GM19035 (cell line): Measurements from ENCODE around the gene FHIT.

Experiments used
- ATAC-seq: cut with Tn5 transposase; IDR thresholded peaks from one replicate; pipeline ENCODE4 v1.9.1; 2021; ENCODE audit not compliant: unreplicated experiment

The FHIT gene

DNA sequence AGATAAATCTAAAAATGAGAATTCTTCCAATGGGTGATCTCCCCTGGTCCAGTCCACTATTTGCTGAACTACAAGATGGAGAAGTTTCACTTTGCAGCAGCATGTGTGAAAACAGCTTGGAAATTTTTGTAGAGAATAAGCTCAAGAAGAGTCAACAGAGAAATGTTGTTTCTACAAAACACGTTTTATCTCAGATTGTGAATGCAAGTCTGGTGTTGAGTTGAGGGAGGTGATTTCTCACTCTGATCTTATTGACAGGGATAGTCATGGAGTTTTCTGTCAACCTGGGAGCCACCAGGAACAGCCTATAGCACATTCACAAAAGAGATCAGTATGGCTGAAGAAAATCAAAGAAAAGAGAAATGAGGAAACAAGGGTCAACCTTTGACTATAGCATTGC is 1220.3 kb downstream of the FHIT start:
- ATAC-seq = no peak

DNA sequence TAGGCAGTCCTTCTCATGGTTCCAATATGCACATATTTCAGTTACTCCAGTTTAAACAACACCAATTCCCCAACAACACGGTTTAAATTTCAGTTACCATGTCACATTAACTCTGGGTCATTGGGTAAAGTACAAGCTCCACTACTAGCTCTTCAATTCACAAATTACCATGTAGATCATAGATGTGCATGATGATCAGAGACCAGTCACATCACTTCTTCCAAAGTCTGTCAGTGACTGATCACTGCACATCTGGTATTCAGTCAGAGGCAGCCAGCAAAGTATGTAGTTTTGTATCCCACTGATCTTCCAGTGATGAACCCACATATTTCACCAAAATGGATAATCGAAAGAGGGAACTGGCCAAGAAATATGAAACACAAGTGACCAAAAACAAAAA is 1223.0 kb downstream of the FHIT start:
- ATAC-seq = no peak

DNA sequence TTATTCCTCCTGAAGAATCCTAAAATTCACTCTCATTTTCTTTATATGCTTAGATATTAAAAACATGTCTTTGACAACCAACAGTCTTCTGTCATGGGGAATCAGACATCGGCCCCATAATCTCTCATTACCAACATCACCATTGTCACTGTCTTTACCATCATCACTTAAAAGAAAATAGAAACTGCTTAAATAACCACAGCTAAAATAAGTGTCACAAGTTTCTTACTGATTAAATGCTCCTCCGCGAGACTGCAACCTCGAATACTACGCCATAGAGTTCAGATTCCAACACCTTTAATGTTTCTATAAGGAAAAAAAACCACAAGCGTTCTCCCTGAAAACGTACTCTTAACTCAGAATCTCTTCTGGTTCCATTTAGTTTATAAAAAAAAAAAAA is 1223.9 kb downstream of the FHIT start:
- ATAC-seq = no peak

DNA sequence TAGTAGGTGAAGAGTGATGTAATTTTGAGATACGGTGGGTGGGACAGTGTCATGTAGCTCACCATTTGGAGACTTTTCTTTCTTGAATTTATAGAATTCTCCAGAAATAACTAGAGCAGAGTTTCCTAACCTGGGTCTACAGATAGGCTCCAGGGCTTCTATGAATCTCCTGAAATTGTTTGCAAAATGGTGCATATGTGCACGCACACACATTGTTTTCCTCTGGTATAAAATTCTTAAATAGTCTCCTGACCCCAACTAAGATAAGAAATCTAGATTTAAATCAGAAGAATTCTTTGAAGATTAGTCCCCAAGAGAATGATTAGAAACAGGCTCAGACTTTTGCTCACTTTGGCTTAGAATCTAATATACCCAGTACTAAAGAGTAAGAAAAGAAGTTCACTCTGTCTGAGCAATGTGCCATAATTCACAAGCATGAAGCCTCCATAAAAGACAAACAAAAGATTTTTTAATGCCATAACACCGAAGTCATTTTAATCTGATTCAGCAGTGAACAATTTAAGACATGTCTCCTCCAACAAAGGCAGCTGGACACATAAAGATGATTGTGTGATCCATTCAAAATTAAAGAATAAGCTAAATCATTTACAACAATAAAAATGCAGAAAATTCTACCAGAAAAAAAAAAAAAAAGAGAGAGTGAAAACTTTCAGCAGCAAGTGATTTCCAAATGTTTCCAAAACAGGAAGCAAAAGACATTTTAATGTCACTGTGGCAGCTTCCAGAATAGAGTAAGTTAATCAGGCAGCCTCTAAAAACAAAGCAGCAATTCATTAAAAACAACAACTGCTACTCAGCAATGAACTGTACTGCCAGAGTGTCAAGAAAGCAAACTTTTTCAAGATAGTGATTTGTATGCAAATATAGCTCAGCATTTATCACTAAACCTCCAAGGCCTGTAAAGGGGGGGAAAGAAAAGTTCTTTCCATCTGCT is 1225.9 kb downstream of the FHIT start:
- ATAC-seq = no peak

DNA sequence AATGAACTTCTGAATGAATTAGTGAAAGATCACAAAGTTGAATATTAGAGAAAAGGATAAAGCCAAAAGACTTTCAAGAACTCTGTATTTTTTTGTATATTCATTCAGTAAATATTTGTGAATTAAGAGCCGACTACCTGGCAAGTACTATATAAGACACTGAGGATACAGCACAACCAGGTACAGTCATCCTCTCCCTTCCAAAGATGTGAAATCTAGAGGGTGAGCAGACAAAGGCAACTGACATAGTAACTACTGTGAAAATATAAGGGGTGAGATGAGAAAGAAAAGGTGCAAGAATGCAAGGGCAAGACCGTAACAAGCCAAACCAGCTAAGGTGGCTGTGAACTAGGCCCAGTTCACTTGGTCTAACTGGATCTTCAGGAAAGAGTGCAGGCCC is 1226.9 kb downstream of the FHIT start:
- no peak for ATAC-seq

DNA sequence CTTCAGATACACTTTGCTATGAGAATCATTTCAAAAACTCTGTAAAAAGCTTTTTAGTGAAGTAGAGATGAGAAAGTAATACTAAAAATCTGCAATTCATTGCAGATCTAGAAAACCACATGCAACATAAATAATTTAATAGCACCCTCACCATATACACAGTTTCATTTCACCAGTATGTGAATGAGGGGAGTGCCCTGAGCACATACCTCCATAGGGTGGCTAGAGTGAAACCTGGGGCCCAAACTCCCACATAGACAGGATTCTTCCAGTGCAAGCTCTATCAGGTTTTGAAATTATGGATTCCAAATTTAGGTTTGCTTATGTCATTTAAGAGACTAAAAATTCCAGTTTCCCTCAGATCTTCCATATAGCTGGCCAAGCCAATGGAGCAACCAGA is 1228.1 kb downstream of the FHIT start:
- ATAC-seq = no peak

DNA sequence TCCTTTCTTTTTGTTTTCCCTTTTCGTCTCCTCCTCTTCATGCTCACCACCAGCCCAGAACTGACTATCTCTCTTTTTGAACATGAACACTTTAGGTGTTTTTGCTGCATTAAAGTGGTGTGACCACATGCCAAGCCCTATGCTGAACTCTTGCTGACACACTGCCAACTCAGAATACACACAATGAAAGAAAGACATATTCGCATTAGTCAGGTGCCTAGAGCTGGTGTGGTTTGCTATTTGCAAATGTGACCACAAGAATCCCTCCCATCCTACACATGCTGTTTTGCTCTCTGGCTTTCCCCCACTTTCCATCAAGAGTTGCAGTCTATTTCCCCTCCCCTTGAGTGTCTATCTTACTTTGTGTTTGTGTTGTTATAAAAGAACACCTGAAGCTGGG is 1233.6 kb downstream of the FHIT start:
- peak; percentile 55 for ATAC-seq

DNA sequence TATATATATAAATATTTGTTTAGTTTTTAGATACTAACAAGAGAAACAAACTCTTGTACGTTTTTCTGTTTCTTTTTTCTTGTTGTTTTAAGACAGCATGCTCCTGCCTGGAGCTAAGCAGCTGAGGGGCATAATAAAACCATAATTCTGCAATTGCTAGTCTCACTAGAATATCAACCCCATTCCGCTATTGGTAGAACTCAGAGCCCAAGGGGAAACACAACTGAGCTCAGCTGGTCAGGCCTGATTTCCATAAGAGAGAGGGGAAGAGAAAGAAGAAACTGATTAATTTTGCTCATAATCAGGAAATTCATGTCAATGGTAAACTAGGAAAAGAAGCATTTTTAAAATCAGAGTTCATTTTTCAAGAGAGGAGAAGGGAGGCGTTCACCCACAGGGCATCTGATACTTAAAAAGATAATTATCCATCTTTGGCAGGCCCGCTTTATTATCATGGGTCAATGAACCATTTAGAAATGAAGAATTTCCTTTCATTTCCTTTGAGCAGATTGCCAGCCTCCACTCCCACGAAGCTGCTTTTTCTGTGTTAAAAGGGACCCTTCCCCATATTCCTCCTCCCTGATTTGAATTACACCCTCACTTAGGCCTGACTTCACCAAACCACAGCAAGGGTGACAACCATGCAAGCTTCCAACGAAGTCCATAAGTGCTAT is 1236.1 kb downstream of the FHIT start:
- ATAC-seq = no peak

DNA sequence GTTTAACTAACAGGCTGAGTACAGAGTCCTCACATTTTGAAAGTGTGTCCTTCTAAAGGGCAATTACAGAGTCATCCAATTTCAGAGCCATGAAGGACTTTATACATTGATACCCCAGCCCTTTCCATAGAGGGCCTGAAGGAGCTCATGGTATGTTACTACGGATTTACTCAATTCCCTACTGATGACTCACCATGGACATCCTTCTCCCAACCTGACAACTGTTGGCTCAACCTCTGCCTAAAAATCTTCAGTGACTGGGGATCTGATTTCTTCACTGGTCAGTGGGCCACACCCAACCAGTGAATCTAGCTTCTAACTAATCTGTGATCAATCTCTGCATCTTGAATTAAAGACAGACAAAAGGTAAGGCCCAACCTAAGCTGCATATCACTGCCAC is 1238.0 kb downstream of the FHIT start:
- ATAC-seq = no peak

DNA sequence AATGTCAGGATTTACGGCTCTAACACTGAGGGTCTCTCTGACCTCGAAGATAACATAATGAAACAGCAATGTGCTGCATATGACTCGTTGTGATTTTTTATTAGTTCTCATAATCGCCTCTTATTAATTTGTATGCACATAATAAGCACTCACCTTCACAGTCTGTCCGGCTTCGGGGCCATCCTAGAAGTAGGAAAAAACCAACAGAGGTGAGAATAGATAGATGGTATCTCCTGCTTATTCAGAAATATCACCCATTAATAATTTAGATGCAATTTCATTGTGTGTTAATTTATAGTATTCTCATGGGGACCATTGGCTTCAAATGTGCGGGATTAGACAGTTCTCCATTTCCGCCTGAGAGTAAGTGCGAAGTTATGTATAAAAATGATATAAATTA is 1240.0 kb downstream of the FHIT start:
- no peak for ATAC-seq

DNA sequence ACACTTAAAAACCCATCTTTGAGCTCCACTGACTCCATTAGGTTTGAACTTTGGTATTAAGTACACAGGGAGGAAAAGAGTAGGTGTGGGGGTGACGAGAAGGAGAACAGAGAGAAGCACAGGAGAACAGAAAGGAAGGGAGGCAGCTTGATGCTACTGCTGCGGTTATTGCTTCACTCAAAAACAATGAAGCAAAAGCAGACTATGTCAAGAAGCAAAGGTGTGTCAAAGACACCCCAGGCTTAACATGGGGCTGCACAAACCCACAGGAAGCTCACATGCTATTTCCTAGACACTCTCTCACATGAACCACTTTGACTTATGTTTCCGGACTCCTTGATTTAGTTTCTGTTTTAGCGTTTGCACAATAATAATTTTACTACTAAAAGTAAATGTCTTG is 1240.5 kb downstream of the FHIT start:
- peak; percentile 84 for ATAC-seq

DNA sequence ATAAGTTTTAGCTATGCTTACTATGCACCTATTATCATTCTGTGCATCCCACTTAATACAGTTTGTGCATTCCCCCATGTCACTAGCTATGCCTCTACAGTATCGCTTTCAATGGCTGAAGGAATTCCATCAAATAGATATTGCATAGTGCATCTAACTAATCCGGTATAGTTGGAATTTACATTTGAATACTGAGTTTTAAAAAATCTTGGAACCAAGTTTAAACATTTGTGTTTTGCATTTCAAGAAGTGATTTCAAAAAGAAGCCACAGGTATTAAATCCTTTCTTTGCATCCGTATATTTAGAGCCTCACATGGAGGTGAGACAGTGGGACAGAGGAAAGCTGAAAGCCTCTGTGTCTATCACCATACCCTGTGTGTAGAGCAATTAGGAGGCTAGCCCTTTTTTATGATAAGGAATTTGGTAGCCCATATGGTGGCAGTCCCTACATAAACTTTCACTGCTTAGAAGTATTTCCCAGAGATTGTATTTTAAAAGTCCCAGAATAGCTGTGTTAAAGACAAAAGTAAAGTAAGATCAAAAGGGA is 1241.2 kb downstream of the FHIT start:
- no peak for ATAC-seq

DNA sequence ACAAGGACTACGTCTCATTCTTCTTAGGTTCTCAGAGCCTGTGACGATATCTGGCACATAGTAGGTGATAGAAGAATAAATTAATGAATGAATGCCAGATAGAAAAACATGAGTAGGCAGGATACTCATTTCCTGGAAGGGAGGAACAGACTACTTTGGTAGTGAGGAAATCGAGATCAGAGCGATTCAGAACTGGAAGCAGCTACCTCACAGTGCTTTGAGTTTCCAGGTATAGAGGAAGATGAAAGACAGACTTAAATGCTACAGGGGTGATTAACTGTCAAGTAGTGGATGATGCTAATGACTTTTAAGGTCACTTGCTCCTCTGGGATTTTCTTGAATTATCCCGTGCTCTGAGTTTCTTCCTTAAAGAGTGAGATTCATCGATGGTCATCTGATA is 1249.9 kb downstream of the FHIT start:
- no peak for ATAC-seq

DNA sequence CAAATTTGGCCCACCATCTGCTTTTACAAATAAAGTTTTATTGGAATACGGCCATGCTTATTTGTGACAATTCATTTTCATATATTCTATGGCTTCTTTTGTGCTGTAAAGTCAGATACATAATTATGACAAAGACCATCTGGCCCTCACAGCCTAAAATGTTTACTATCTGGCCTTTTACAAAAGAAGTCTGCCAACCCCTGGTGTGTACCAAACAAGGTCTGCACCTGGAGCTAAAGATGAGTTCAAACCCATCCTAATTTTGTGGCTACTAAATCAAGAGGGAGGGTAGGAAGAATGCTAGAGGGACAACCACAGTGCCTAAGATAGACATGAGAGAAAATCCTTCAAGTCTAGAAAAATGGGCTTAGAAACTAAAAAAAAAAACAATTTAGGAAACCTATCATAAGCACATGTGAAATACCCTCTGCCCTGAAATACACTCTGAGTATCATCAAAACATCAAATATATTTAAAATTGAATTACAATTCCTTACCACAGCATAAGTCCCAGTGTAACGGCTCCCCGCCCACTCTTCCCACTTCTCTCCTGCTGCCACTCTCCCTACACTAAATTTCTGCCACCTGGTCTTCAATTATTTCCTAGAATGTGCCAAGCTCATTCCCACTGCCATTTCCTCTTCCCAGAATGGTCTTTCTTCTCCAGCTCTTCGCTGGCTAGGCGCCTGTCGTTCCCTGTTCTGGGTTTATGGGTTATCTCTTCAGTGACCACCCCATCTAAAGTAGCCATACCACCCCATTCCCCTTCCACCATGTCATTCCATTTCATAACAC is 1250.7 kb downstream of the FHIT start:
- no peak for ATAC-seq

DNA sequence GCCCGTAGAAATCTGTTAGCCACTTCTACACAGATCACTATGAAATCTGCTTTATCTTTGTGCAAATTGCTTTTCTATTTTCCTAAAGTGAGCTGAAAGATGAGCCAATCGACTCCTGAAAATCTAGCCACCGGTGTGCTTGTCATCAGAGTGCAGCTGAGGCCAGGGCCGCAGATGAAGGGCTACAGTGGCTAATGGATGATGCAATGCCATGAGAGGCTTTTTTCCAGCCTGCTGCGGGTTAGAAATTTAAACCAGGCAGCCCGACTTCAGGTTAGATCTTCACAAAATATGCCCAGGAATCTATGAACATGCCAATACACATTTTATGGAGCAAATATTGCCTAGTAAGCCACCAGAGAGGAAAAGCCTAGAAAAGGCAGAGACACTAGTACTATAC is 1253.2 kb downstream of the FHIT start:
- ATAC-seq = no peak

DNA sequence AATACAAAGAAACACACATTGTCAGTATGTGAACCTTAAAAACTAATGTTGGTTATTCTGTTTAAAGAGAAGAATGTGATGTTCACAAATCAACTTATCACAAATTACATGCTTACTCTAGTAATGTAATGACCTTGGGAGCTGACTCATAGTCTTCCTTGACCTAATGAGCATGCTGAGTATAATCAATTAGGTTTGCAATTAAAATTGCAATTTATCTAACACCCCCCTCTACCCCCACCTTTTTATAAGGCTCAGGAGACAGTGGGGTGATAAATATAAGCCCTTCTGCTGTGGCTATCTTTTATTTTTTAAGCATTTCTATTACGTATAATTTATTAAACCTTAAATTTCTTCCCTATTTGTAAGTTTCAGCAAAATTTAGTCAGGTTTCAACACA is 1253.7 kb downstream of the FHIT start:
- ATAC-seq = no peak

DNA sequence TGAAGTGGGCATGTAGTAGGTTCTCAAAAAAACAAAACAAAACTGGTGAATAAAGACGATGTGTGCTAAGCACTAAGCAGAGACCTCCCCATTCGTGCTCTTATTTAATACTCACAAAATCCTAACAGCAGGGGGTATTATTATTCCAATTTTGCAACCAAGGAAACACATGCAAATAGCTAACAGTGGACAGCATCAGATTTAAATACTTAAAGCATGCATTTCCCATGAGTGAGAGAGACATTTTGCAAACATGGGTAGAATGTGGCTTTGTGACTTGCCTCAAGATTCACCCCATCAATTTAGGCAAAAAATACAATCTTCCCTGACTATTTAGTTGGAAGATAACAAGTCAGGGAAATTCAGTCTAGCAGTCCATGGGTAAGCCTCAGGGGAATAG is 1255.2 kb downstream of the FHIT start:
- ATAC-seq = no peak

DNA sequence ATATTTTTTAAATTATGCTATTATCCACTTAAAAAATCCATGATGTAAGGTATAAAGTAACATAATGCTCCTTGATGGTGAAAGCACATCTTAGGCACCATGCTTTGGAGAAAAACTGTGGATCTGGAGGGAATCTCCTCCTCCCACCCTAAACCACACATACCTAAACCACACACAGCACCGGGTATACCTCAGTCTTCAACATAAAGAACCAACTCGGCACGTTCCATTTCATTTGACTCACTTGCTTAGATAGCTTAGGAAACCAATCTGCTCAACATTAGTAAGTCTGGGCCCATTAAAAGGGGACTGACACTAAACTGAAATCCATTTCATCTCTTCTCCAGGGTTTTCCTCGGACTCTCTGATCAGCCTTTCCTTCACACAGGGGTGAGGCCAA is 1255.7 kb downstream of the FHIT start:
- ATAC-seq = no peak

DNA sequence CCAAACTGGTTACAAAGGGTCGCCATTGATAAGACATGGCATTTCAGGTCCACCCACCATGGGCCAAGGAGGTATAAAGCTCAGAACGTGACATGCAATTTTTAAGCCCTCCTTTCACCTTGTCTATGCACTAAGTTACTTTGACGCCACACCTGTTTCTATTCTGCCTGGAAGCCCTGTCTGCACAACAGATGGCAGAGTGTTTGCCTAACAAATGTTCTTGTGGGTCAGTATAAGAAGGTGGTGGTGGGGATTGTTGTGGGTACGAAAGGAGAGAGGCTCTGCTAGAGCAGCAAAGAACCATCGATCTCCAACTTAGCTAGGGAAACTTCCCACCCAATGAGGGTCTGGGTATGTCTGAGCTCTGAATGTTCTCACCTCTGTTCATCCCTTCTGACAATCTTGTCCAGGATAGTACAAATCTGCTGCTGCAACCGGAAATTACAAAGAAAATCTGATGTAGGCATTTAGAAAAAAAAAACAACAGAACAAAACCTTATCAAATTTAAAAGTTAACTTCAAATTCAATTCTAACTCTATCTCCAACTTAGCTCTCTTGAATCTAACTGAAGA is 1256.4 kb downstream of the FHIT start:
- ATAC-seq = no peak

DNA sequence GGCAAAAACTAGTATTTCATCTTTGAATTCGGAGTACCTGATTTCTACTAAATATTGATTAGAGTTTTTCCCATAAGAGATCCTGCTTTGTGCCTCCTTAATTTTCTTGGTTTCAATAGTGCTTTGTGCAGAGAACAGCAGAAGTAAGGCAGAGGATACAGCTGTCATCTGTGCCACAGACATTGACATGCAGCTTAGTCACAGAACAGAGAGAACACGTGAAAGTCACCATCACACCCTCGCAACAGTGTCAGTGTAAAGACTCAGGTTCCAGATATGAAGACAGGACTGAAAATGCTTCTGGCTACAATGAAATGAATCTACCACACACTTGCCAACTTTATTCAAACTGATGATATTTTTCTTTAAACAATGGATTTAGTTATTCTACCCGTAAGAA is 1258.7 kb downstream of the FHIT start:
- no peak for ATAC-seq

DNA sequence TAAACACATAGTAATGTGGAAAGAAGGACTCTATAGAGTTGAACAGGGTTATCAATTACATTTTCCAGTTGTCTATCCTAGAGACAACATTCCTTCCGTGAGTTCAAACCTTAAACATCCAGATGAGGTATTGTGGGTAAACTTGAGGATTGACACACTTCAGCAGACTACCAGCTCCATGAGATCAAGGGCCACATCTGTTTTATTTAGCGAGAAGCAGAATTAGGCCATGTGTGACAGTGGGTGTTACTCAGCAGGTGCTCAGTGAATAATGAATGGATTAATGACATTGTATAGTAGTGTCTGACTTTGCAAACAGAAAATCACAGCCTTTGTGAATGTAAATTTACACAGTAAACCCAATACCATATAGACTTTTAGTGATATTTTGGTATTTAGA is 1260.3 kb downstream of the FHIT start:
- ATAC-seq = no peak
